Duodenal mucosa (tissue), 2 donors: ENCODE results near the gene PSD.

Source experiments
- H3K27ac ChIP-seq: one replicate; pipeline ENCODE4 v1.7.0; 2013; ENCODE audit warnings: low read depth, low read length
- H3K27me3 ChIP-seq, 2 donors: one replicate each; pipeline ENCODE4 v1.7.0; 2013; ENCODE audit warnings: low read length in 2 of 2, control low read depth in 1 of 2; ENCODE audit not compliant: insufficient read depth in 2 of 2, control insufficient read depth in 1 of 2
- H3K36me3 ChIP-seq, 2 donors: one replicate each; pipeline ENCODE4 v1.7.0; 2013; ENCODE audit warnings: low read length in 2 of 2, control low read depth in 1 of 2; ENCODE audit not compliant: insufficient read depth in 2 of 2, control insufficient read depth in 1 of 2
- H3K4me1 ChIP-seq, 2 donors: one replicate each; pipeline ENCODE4 v1.7.0; 2013; ENCODE audit warnings: low read length in 2 of 2, control low read depth in 1 of 2; ENCODE audit not compliant: insufficient read depth in 2 of 2, control insufficient read depth in 1 of 2
- H3K4me3 ChIP-seq, 2 donors: one replicate each; pipeline ENCODE4 v1.7.0; 2013; ENCODE audit warnings: low read length in 2 of 2, low read depth in 1 of 2
- H3K9ac ChIP-seq, 2 donors: one replicate each; pipeline ENCODE4 v1.7.0; 2013; ENCODE audit warnings: low read length in 2 of 2, low read depth in 1 of 2
- H3K9me3 ChIP-seq, 2 donors: one replicate each; pipeline ENCODE4 v1.7.0; 2013; ENCODE audit warnings: low read length in 2 of 2, control low read depth in 1 of 2; ENCODE audit not compliant: control insufficient read depth in 1 of 2

PSD gene

DNA sequence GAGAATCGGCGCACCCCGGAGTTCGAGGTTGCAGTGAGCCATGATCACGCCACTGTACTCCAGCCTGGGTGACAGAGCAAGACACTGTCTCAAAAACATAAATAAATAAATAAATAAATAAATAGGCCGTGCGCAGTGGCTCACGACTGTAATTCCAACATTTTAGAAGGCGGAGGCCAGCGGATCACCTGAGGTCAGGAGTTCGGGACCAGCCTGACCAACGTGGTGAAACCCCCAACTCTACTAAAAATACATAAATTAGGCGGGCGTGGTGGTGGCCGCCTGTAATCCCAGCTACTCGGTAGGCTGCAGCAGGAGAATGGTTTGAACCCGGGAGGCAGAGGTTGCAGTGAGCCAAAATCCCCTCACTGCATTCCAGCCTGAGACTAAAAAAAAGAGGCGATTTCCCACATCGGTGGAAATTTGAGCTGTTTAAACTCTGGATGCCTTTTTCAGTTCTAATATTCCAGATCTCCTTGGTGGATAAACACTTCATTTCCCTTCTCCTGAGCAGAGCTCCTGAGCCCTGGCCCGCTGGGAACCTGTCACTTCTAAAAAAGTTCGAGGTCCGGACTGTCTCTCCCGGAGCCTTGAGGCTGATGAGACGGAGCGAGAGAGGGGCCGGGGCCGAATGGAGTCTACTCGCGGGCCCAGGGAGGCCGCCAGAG lies 25.0 kb downstream of the PSD start:
- H3K27me3 ChIP-seq = no peaks in the 10 kb centered on the region
- peak overlapping the region; percentile 97 for H3K27ac ChIP-seq
- H3K9me3 ChIP-seq = no peaks in the 10 kb centered on the region
- peak overlapping the region; percentile 99 for H3K4me3 ChIP-seq
- H3K9ac ChIP-seq = peak overlapping the region; percentile 87 to 98
- peaks cover 15 to 23% of the 10 kb centered on the region in 2 donors for H3K4me1 ChIP-seq
- H3K36me3 ChIP-seq = peaks cover 5 to 12% of the 10 kb centered on the region in 2 donors

DNA sequence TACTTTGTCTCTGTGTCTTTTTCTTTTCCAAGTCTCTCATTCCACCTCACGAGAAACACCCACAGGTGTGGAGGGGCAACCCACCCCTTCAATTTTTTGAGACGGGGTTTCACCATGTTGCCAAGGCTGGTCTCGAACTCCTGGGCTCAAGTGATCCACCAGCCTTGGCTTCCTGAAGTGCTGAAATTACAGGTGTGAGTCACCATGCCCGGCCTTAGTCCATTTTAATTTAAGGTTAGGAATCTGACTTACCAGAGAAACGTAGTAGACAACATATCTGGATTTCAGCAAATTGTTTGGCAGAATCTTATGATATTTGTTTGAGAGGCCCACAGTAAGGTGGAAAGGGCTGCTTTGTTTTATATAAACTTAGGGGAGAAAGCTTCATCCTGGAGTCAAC lies 26.3 kb downstream of the PSD start:
- Histone ChIP-seq H3K9me3 (no peaks in the 10 kb centered on the region), H3K27me3 (no peaks in the 10 kb centered on the region), H3K27ac (no peak overlapping the region), H3K9ac (no peak overlapping the region), H3K4me1 (peaks cover 15 to 23% of the 10 kb centered on the region in 2 donors), H3K36me3 (peaks cover 0 to 5% of the 10 kb centered on the region in 2 donors), H3K4me3 (no peak overlapping the region)

GRCh38 chr10:102389894-102390293 lies 28.7 kb downstream of the PSD start:
- Histone ChIP-seq H3K4me3 (no peak overlapping the region), H3K36me3 (no peaks in the 10 kb centered on the region), H3K4me1 (peaks cover 3 to 8% of the 10 kb centered on the region in 2 donors), H3K9me3 (no peaks in the 10 kb centered on the region), H3K9ac (no peak overlapping the region), H3K27me3 (no peaks in the 10 kb centered on the region), H3K27ac (no peak overlapping the region)

GRCh38 chr10:102384606-102385429 lies 33.8 kb downstream of the PSD start:
- Histone ChIP-seq H3K9me3 (no peaks in the 10 kb centered on the region), H3K27me3 (no peaks in the 10 kb centered on the region), H3K9ac (no peak overlapping the region), H3K36me3 (peaks cover 21 to 32% of the 10 kb centered on the region in 2 donors), H3K4me1 (no peaks in the 10 kb centered on the region), H3K27ac (no peak overlapping the region), H3K4me3 (no peak overlapping the region)

DNA sequence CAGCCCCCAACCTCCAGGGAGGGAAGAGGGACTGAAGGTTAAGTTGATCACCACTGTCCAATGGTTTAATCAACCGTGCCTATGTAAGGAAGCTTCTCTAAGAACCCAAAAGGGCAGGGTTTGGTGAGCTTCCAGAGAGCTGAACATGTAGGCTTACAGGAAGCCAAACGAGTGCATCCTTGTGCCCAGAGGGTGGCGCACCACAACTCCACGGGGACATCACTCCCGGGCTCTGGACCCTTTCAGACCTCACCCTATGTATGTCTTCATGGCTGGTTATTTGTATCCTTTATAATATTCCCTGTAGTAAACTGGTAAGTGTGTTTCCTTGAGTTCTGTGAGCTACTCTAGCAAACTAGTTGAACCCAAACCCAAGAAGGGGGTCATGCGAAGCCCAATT lies 34.5 kb downstream of the PSD start:
- no peak overlapping the region for H3K4me3 ChIP-seq

GRCh38 chr10:102382871-102383270 lies 35.7 kb downstream of the PSD start:
- H3K36me3 ChIP-seq = peaks cover 31 to 48% of the 10 kb centered on the region in 2 donors
- no peak overlapping the region for H3K27ac ChIP-seq
- no peak overlapping the region for H3K4me3 ChIP-seq
- no peak overlapping the region for H3K9ac ChIP-seq
- H3K9me3 ChIP-seq = no peaks in the 10 kb centered on the region
- H3K27me3 ChIP-seq = no peaks in the 10 kb centered on the region
- no peaks in the 10 kb centered on the region for H3K4me1 ChIP-seq

More for the DNA sequence above, 34.5 kb downstream of the PSD start:
- Histone ChIP-seq H3K9ac (no peak overlapping the region), H3K36me3 (peaks cover 28 to 40% of the 10 kb centered on the region in 2 donors), H3K4me1 (no peaks in the 10 kb centered on the region), H3K9me3 (no peaks in the 10 kb centered on the region), H3K27me3 (no peaks in the 10 kb centered on the region), H3K27ac (no peak overlapping the region)

DNA sequence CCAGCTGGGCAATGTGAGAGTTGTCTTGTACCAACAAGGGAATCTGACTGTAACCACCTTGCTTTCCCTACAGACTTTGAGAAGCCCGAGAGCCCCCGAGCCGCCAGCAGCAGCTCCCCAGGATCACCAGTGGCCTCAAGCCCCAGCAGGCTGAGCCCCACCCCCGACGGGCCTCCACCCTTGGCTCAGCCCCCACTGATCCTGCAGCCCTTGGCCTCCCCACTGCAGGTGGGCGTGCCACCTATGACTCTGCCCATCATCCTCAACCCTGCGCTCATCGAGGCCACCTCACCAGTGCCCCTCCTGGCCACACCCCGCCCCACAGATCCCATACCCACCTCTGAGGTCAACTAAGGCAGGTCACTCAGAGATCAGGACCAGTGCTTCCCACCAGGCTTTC lies 36.6 kb downstream of the PSD start:
- H3K27me3 ChIP-seq = no peaks in the 10 kb centered on the region
- H3K4me3 ChIP-seq = no peak overlapping the region
- no peaks in the 10 kb centered on the region for H3K4me1 ChIP-seq
- H3K27ac ChIP-seq = no peak overlapping the region
- no peak overlapping the region for H3K9ac ChIP-seq
- H3K9me3 ChIP-seq = no peaks in the 10 kb centered on the region
- H3K36me3 ChIP-seq = peaks cover 32 to 53% of the 10 kb centered on the region in 2 donors

DNA sequence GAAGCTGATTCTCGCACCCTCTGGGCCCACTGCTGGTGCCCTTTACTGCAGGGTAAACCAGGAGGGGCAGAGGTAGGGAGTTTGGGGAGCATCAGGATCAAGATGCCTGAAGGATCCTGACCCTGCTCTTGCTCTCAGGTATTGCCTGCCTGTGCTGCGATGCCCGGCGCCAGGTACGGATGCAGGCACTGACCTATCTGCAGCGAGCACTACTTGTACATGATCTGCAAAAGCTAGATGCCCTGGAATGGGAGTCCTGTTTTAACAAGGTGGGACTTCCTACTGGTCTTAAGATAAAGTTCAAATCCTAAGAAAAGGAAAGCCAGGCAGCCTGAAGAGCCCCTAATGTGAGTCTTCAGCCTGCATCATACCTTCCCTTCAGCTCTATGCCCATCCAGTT lies 39.2 kb downstream of the PSD start:
- Histone ChIP-seq H3K4me3 (no peak overlapping the region), H3K27ac (no peak overlapping the region), H3K9me3 (no peaks in the 10 kb centered on the region), H3K27me3 (no peaks in the 10 kb centered on the region), H3K4me1 (no peaks in the 10 kb centered on the region), H3K36me3 (peaks cover 49 to 78% of the 10 kb centered on the region in 2 donors), H3K9ac (no peak overlapping the region)

GRCh38 chr10:102376901-102377300 lies 41.7 kb downstream of the PSD start:
- Histone ChIP-seq H3K27ac (no peak overlapping the region), H3K9ac (no peak overlapping the region), H3K4me1 (no peaks in the 10 kb centered on the region), H3K4me3 (no peak overlapping the region), H3K27me3 (no peaks in the 10 kb centered on the region), H3K9me3 (no peaks in the 10 kb centered on the region), H3K36me3 (peaks cover 53 to 91% of the 10 kb centered on the region in 2 donors)

GRCh38 chr10:102375867-102376266 lies 42.7 kb downstream of the PSD start:
- H3K4me3 ChIP-seq = no peak overlapping the region
- no peaks in the 10 kb centered on the region for H3K27me3 ChIP-seq
- no peaks in the 10 kb centered on the region for H3K9me3 ChIP-seq
- H3K9ac ChIP-seq = no peak overlapping the region
- no peak overlapping the region for H3K27ac ChIP-seq
- H3K36me3 ChIP-seq = peaks cover 56 to 90% of the 10 kb centered on the region in 2 donors
- H3K4me1 ChIP-seq = no peaks in the 10 kb centered on the region
